ENCODE data around the gene LEKR1.

DNA sequence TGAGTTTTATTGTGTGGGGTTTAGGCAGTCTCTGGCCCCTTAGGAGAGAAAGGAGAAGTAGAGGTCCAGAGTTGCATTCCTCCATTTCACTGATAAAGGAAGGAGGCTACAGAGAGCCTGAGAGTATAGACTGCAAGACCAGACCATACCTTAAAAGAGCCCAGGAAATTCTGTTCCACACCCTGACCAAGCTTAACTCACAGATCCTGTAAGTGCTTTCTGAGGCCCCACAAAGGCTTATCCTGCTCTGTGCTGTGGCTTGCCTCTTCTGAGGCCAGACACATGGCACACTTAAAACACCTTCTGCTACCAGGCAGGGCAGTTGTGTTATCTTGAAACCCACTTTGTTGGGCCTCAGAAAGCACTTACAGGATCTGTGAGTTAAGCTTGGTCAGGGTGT is 39.2 kb upstream of the LEKR1 start:
- TF ChIP-seq POLR2A (IDR thresholded peaks at IDR 0.05; ENCODE audit: low read depth, low read length) (no peak), EZH2 (IDR thresholded peaks at IDR 0.05; ENCODE audit: borderline replicate concordance, low read depth, low read length, severe bottlenecking) (no peak), MYC (IDR thresholded peaks at IDR 0.05; ENCODE audit: low read depth, low read length) (no peak), POLR2AphosphoS5 (IDR thresholded peaks at IDR 0.05; ENCODE audit: insufficient read depth, low read depth, low read length) (no peak), JUN (IDR thresholded peaks at IDR 0.05; ENCODE audit: borderline replicate concordance, insufficient read depth, insufficient read length, low read depth) (no peak), GATA2 (IDR thresholded peaks at IDR 0.05; ENCODE audit: insufficient read depth, insufficient read length, low read depth, low read length) (no peak), FOS (IDR thresholded peaks at IDR 0.05; ENCODE audit: borderline replicate concordance, insufficient read depth, low read length) (no peak)
- TF ChIP-seq, protein P1, sequence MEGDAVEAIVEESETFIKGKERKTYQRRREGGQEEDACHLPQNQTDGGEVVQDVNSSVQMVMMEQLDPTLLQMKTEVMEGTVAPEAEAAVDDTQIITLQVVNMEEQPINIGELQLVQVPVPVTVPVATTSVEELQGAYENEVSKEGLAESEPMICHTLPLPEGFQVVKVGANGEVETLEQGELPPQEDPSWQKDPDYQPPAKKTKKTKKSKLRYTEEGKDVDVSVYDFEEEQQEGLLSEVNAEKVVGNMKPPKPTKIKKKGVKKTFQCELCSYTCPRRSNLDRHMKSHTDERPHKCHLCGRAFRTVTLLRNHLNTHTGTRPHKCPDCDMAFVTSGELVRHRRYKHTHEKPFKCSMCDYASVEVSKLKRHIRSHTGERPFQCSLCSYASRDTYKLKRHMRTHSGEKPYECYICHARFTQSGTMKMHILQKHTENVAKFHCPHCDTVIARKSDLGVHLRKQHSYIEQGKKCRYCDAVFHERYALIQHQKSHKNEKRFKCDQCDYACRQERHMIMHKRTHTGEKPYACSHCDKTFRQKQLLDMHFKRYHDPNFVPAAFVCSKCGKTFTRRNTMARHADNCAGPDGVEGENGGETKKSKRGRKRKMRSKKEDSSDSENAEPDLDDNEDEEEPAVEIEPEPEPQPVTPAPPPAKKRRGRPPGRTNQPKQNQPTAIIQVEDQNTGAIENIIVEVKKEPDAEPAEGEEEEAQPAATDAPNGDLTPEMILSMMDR (IDR thresholded peaks at IDR 0.05; ENCODE audit: extremely low read depth in 1 of 2, insufficient read depth in 1 of 2, low read depth in 1 of 2, low read length in 2 of 2), result no peak
- TF ChIP-seq, protein P2, sequence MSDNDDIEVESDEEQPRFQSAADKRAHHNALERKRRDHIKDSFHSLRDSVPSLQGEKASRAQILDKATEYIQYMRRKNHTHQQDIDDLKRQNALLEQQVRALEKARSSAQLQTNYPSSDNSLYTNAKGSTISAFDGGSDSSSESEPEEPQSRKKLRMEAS (IDR thresholded peaks at IDR 0.05; ENCODE audit: insufficient read depth, insufficient read length), result no peak

Measured in endothelial cell of umbilical vein (primary cell).